HAP-1 (cell line): ENCODE data around the gene TMEM9.

ENCODE experiments used
- DNase-seq, 2 experiments: peaks; one replicate each; pipeline ENCODE4 v3.0.0-alpha.2; 2016 to 2020; ENCODE audit warnings: low spot score in 2 of 2
- H3K27me3 ChIP-seq: fragments of 250-450 bp; sonication (Bioruptor Pico); 2 replicates; pipeline ENCODE4 v1.5.1; 2020; ENCODE audit warnings: low read depth, mild to moderate bottlenecking, moderate library complexity
- H3K36me3 ChIP-seq: fragments of 250-450 bp; sonication (Bioruptor Pico); replicated peaks from 2 replicates; pipeline ENCODE4 v1.5.1; 2020; ENCODE audit warnings: mild to moderate bottlenecking
- H3K4me1 ChIP-seq: fragments of 250-450 bp; sonication (Bioruptor Pico); 2 replicates; pipeline ENCODE4 v1.5.1; 2020; ENCODE audit warnings: mild to moderate bottlenecking
- H3K4me3 ChIP-seq: fragments of 250-450 bp; sonication (Bioruptor Pico); 2 replicates; pipeline ENCODE4 v1.5.1; 2020; ENCODE audit warnings: mild to moderate bottlenecking, moderate library complexity
- H3K9me3 ChIP-seq: fragments of 250-450 bp; sonication (Bioruptor Pico); 2 replicates; pipeline ENCODE4 v1.5.1; 2020; ENCODE audit warnings: mild to moderate bottlenecking, moderate library complexity
- in situ Hi-C: fragments of 300-500 bp; cut with MboI; formaldehyde crosslinking; loops from 3 replicates; pipeline ENCODE4 v1.14.3; 2020; ENCODE audit warnings: low sequenced_read_pairs, inconsistent platforms, mixed read lengths

Gene TMEM9

GRCh38 chr1:201139306-201139705, 15.0 kb downstream of the TMEM9 start:
- in situ Hi-C loops = no loop called here
- H3K9me3 ChIP-seq = no peaks in the 10 kb centered on the region
- no peaks in the 10 kb centered on the region for H3K4me1 ChIP-seq
- peaks cover 91% of the 10 kb centered on the region for H3K36me3 ChIP-seq
- no peak overlapping the region for H3K4me3 ChIP-seq
- DNase-seq = no peak
- H3K27me3 ChIP-seq = no peaks in the 10 kb centered on the region

- H3K4me1 ChIP-seq = no peaks in the 10 kb centered on the region
- H3K4me3 ChIP-seq = no peak overlapping the region
- no peaks in the 10 kb centered on the region for H3K9me3 ChIP-seq
- no peaks in the 10 kb centered on the region for H3K27me3 ChIP-seq
- in situ Hi-C loops = no loop called here
- DNase-seq = no peak
- H3K36me3 ChIP-seq = peaks cover 82% of the 10 kb centered on the region
Measured at GRCh38 chr1:201138311-201138840, 15.9 kb downstream of the TMEM9 start.

- Histone ChIP-seq H3K4me1 (no peaks in the 10 kb centered on the region), H3K36me3 (peaks cover 76% of the 10 kb centered on the region), H3K9me3 (no peaks in the 10 kb centered on the region), H3K27me3 (no peaks in the 10 kb centered on the region), H3K4me3 (no peak overlapping the region)
- in situ Hi-C loops = no loop called here
- DNase-seq = no peak
Measured at GRCh38 chr1:201137579-201138310, 16.5 kb downstream of the TMEM9 start.

DNA sequence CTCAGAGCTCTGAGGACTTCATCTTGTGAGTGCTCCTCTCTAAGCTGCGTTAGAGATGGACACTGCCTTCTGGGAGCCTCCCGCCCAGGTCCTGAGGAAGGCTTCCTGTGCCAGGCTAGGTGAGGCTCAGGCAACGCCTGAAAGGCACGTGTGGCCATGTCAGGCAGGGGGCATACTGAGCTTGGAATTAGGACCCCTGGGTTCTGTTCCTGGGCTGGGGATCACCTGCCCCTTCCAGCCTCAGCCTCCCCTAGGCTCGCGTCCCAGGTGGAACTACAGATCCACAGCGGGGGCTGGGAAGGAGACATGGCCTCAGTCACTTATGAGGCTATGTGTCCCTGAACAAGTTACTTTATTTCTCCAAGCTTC, 17.3 kb downstream of the TMEM9 start:
- Histone ChIP-seq H3K27me3 (no peaks in the 10 kb centered on the region), H3K36me3 (peaks cover 68% of the 10 kb centered on the region), H3K9me3 (no peaks in the 10 kb centered on the region), H3K4me3 (no peak overlapping the region), H3K4me1 (no peaks in the 10 kb centered on the region)
- in situ Hi-C loops = no loop called here
- DNase-seq = no peak

- Histone ChIP-seq H3K36me3 (peaks cover 63% of the 10 kb centered on the region), H3K9me3 (no peaks in the 10 kb centered on the region), H3K27me3 (no peaks in the 10 kb centered on the region), H3K4me3 (no peak overlapping the region), H3K4me1 (no peaks in the 10 kb centered on the region)
- in situ Hi-C loops = no loop called here
- no peak for DNase-seq
Measured at GRCh38 chr1:201136355-201137023, 17.8 kb downstream of the TMEM9 start.

- no peak for DNase-seq
- Histone ChIP-seq H3K4me1 (no peaks in the 10 kb centered on the region), H3K36me3 (peaks cover 44% of the 10 kb centered on the region)
Measured at GRCh38 chr1:201134405-201134804, 19.9 kb downstream of the TMEM9 start.

DNA sequence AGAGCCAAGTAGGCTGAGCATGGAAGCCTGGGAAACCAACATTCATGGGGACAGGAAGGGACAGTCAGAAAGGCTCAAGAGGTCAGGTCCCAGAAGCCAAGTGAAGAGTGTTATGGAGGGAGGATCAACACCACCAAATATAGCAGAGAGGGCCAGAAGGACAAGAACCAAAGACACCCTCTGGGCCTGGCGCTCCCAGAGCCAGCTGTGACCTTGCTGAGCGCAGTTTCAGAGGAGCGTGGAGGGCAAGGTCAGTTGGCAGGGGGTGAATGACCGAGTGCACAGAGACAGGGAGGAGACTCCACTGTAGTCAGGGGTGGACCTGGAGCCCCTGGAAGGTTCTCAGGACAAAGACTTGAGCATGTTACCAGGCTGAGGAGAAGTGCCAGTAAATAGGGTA, 22.9 kb downstream of the TMEM9 start:
- Histone ChIP-seq H3K36me3 (peaks cover 20% of the 10 kb centered on the region), H3K27me3 (no peaks in the 10 kb centered on the region), H3K4me1 (no peaks in the 10 kb centered on the region), H3K9me3 (no peaks in the 10 kb centered on the region), H3K4me3 (no peak overlapping the region)
- in situ Hi-C loops = no loop called here
- no peak for DNase-seq

More at GRCh38 chr1:201134405-201134804, 19.9 kb downstream of the TMEM9 start:
- Histone ChIP-seq H3K27me3 (no peaks in the 10 kb centered on the region), H3K4me3 (no peak overlapping the region), H3K9me3 (no peaks in the 10 kb centered on the region)
- in situ Hi-C loops = no loop called here

- no peaks in the 10 kb centered on the region for H3K36me3 ChIP-seq
Measured at GRCh38 chr1:201128962-201129361, 25.3 kb downstream of the TMEM9 start.

DNA sequence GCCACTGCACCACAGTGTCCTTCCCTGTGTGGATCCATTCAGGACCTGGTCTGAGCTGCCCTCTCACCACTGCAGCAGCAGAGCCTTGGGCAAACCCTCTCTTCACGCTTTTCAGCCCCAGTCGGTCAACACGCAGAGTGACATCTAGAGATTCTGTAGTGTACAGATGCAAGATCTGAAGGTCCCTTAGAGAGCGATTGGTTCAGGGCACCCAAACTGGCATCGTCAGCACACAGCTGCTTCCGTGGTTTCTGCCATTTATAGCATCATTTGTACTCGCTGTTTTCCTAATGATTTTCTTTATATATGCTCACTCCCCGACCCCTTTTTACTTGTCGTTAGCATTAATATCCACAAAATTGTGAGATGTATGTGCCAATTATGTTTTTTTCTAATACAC, 25.8 kb downstream of the TMEM9 start:
- Histone ChIP-seq H3K4me1 (no peaks in the 10 kb centered on the region), H3K36me3 (no peaks in the 10 kb centered on the region), H3K4me3 (no peak overlapping the region), H3K9me3 (no peaks in the 10 kb centered on the region), H3K27me3 (peaks cover 4% of the 10 kb centered on the region)
- in situ Hi-C loops = no loop called here
- DNase-seq = no peak

More at GRCh38 chr1:201128962-201129361, 25.3 kb downstream of the TMEM9 start:
- H3K27me3 ChIP-seq = peaks cover 2% of the 10 kb centered on the region
- in situ Hi-C loops = no loop called here
- H3K9me3 ChIP-seq = no peaks in the 10 kb centered on the region
- H3K4me1 ChIP-seq = no peaks in the 10 kb centered on the region
- DNase-seq = no peak
- H3K4me3 ChIP-seq = no peak overlapping the region

DNA sequence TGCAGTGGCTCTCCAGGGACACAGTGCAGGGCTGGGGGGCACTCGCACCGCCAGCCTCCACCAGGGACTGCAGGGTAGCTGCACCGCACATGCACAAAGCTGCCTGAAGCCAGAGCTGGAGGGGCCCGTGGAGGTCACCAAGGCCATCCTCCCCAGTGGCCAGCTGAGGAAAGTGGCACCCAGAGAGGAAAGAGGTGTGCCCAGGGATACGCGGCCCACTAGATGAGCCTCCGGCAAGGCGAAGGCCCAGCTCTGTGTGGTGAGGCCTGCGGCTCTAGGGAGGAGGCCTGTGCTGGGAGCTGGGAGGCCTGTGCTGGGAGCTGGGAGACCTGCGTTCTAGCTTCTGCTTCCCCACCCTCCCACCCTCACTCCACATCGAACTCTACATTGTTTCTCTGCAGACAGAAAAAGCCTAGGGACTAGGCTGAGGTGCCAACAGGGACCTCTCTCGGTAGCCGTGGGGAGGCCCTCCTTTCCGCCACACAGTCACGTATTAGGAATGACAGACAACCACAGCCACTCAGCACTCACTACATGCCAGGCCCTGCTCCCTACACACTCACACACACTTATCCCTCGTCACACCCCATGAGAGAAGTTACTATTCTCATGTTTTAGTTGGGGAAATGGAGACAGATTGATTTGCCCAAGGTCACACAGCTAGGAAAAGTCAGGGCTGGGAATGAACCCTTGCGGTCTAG, 26.4 kb downstream of the TMEM9 start:
- Histone ChIP-seq H3K4me1 (no peaks in the 10 kb centered on the region), H3K36me3 (no peaks in the 10 kb centered on the region), H3K9me3 (no peaks in the 10 kb centered on the region), H3K27me3 (peaks cover 9% of the 10 kb centered on the region), H3K4me3 (no peak overlapping the region)
- DNase-seq = no peak
- in situ Hi-C loops = no loop called here

DNA sequence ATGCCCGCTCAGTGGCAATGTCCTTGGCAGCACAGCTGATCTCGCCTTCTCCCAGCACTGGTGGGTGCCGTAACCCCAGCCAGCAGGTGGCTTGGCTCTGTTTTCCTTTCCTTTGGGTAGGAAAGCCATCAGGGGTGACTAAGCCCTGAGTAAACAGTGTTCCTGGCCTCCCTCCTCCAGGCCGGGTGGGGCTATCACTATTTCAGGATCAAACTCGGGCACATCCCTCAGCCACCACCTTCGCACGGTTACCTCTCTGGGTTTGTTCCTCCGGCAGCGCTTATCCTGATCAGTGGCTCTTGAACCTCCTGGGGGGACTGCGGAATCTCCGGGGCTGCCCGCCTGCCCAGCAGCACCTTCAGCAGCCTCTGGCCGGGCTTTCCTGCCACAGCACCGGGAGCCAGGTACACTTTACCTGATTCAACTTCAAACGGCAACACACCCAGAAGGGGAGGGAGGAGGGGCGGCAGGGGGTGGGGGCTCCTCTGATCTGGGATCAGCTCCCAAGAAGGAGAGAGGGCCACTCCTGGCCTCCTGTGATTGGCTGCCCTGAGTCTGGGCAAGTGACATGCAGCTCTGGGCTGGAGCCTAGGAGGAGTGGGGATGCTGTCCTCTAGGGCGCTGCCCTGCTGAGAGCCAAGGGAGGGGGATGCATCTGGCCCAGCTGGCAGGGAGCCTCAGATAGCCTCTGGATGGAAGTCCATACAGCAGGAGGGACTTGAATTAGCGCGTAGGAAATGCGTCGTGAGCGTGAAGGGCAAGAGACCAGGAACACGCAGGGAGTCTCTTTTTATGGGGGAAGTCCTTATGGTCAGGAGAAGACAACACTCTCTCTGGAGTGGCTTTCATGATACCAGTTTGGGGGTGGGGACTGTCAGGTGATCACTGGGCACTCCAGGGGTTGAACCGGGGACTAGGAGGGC, 27.2 kb downstream of the TMEM9 start, which contains the start of gene ASCL5:
Gene ASCL5 (minus strand): TSS at position 353 of the 923 bp plus-strand sequence. CDS start 11,812 bp downstream, outside the sequence.
- DNase-seq = no peak
- in situ Hi-C loops = no loop called here
- no peaks in the 10 kb centered on the region for H3K9me3 ChIP-seq
- no peak within 1 kb of the TSS for H3K4me3 ChIP-seq
- H3K4me1 ChIP-seq = no peaks in the 10 kb centered on the region
- peaks cover 9% of the 10 kb centered on the region for H3K27me3 ChIP-seq
- H3K36me3 ChIP-seq = no peaks in the 10 kb centered on the region

GRCh38 chr1:201126463-201126831, 27.8 kb downstream of the TMEM9 start:
- no peaks in the 10 kb centered on the region for H3K9me3 ChIP-seq
- H3K27me3 ChIP-seq = peaks cover 9% of the 10 kb centered on the region
- no peak overlapping the region for H3K4me3 ChIP-seq

GRCh38 chr1:201125800-201126199, 28.5 kb downstream of the TMEM9 start:
- H3K4me1 ChIP-seq = no peaks in the 10 kb centered on the region
- no peaks in the 10 kb centered on the region for H3K9me3 ChIP-seq
- H3K27me3 ChIP-seq = peaks cover 9% of the 10 kb centered on the region
- DNase-seq = no peak
- no peaks in the 10 kb centered on the region for H3K36me3 ChIP-seq
- in situ Hi-C loops = no loop called here
- no peak overlapping the region for H3K4me3 ChIP-seq

More at GRCh38 chr1:201126463-201126831, 27.8 kb downstream of the TMEM9 start:
- in situ Hi-C loops = no loop called here
- DNase-seq = no peak
- no peaks in the 10 kb centered on the region for H3K4me1 ChIP-seq
- H3K36me3 ChIP-seq = no peaks in the 10 kb centered on the region
